ENCODE data around the gene TATDN2. TPM values are rescaled to one million over a fixed set of nuclear protein-coding genes. Genes with fewer than 3 reads are reported as not detected.

Gene TATDN2
- total RNA-seq (2014; rRNA removed; shearing (Covaris generic)) = 7.2 and 10.1 TPM in 2 replicates
- 8.6 and 8.8 TPM in 2 replicates for polyA plus RNA-seq (2014; cell fraction: nucleus; rRNA removed)

GRCh38 chr3:10248184-10248983 lies at the start of gene TATDN2:
TATDN2 (plus strand) TSS chr3:10248459; CDS start chr3:10249201, 742 bp downstream.
- peak; percentile 89 for DNase-seq (ENCODE audit: extremely low read depth, low read depth)

- DNase-seq (ENCODE audit: extremely low read depth, low read depth) = no peak
Observed at GRCh38 chr3:10198761-10199649, 49.3 kb upstream of the TATDN2 start.

- no peak for DNase-seq (ENCODE audit: extremely low read depth, low read depth)
Observed at GRCh38 chr3:10204921-10205320, 43.3 kb upstream of the TATDN2 start.

- DNase-seq (ENCODE audit: extremely low read depth, low read depth) = peak; percentile 36
Observed at GRCh38 chr3:10205451-10206165, 42.7 kb upstream of the TATDN2 start.

- DNase-seq (ENCODE audit: extremely low read depth, low read depth) = no peak
Observed at GRCh38 chr3:10206166-10206511, 42.1 kb upstream of the TATDN2 start.

GRCh38 chr3:10213156-10213792 lies 35.0 kb upstream of the TATDN2 start:
- DNase-seq (ENCODE audit: extremely low read depth, low read depth) = no peak

- DNase-seq (ENCODE audit: extremely low read depth, low read depth) = no peak
Observed at GRCh38 chr3:10215578-10216368, 32.5 kb upstream of the TATDN2 start.

- DNase-seq (ENCODE audit: extremely low read depth, low read depth) = no peak
Observed at GRCh38 chr3:10217359-10217758, 30.9 kb upstream of the TATDN2 start.

GRCh38 chr3:10219737-10220136 lies 28.5 kb upstream of the TATDN2 start:
- no peak for DNase-seq (ENCODE audit: extremely low read depth, low read depth)

- no peak for DNase-seq (ENCODE audit: extremely low read depth, low read depth)
Observed at GRCh38 chr3:10223676-10224639, 24.3 kb upstream of the TATDN2 start.

GRCh38 chr3:10224794-10225665 lies 23.2 kb upstream of the TATDN2 start:
- peak; percentile 58 for DNase-seq (ENCODE audit: extremely low read depth, low read depth)

GRCh38 chr3:10226293-10226692 lies 22.0 kb upstream of the TATDN2 start:
- DNase-seq (ENCODE audit: extremely low read depth, low read depth) = no peak

GRCh38 chr3:10228248-10228950 lies 19.9 kb upstream of the TATDN2 start:
- DNase-seq (ENCODE audit: extremely low read depth, low read depth) = no peak

- DNase-seq (ENCODE audit: extremely low read depth, low read depth) = no peak
Observed at GRCh38 chr3:10229576-10229975, 18.7 kb upstream of the TATDN2 start.

GRCh38 chr3:10232137-10232536 lies 16.1 kb upstream of the TATDN2 start:
- no peak for DNase-seq (ENCODE audit: extremely low read depth, low read depth)

- DNase-seq (ENCODE audit: extremely low read depth, low read depth) = no peak
Observed at GRCh38 chr3:10233988-10234387, 14.3 kb upstream of the TATDN2 start.
